B cell (primary cell): ENCODE data around the gene PLCB3. TPM values are rescaled to one million over a fixed set of nuclear protein-coding genes. Genes with fewer than 3 reads are reported as not detected.

ENCODE experiments used
- ATAC-seq: fragments of 200-7000 bp; cut with Tn5 transposase; one replicate; pipeline ENCODE4 v1.10.0; 2021; ENCODE audit warnings: low read depth, mild to moderate bottlenecking, moderate number of reproducible peaks, moderate library complexity
- CTCF ChIA-PET: fragments of 350-600 bp; sonication (Branson Sonifier 250); formaldehyde crosslinking; loops from one replicate; lab custom pipeline; 2021; ENCODE audit warnings: antibody characterized with exemption, inconsistent platforms; lab: Charles Lee
- POLR2A ChIA-PET: fragments of 350-600 bp; sonication (Branson Sonifier 250); formaldehyde crosslinking; loops from one replicate; lab custom pipeline; 2021; ENCODE audit warnings: antibody characterized with exemption; lab: Charles Lee
- DNase-seq: peaks from one replicate; pipeline ENCODE4 v3.0.0; 2013
- H2AFZ ChIP-seq: 2 replicates; pipeline ENCODE4 v1.6.1; 2012; ENCODE audit warnings: mild to moderate bottlenecking, low read depth, low read length; ENCODE audit not compliant: insufficient read depth, poor library complexity, severe bottlenecking
- H3K27ac ChIP-seq, 2 donors: 1 replicate in 1 of 2; 2 replicates in 1 of 2; pipeline ENCODE4 v1.5.1; 2012 to 2013; ENCODE audit warnings: low read length in 2 of 2, mild to moderate bottlenecking in 2 of 2, moderate library complexity in 1 of 2
- H3K27me3 ChIP-seq, 4 experiments: fragments of 200-600 bp in 1 of 4; sonication (generic) in 1 of 4; replicated peaks in 1 of 4; 1 replicate in 2 of 4; 2 replicates in 2 of 4; pipeline versions ENCODE4 v1.6.1 to v1.7.0; 2013 to 2016; ENCODE audit warnings: low read length in 3 of 4, mild to moderate bottlenecking in 2 of 4, mixed read lengths in 1 of 4, moderate library complexity in 1 of 4; ENCODE audit not compliant: insufficient read depth in 4 of 4, control insufficient read depth in 3 of 4; ENCODE audit errors: control extremely low read depth in 1 of 4
- H3K36me3 ChIP-seq, 2 experiments: replicated peaks in 1 of 2; 1 replicate in 1 of 2; 2 replicates in 1 of 2; pipeline versions ENCODE4 v1.6.1 to v1.7.1; 2013; ENCODE audit warnings: low read length in 1 of 2; ENCODE audit not compliant: insufficient read depth in 2 of 2, control insufficient read depth in 1 of 2; ENCODE audit errors: control extremely low read depth in 1 of 2, extremely low read depth in 1 of 2
- H3K4me1 ChIP-seq, 2 donors: fragments of 200-600 bp in 1 of 2; sonication (generic) in 1 of 2; 1 replicate in 1 of 2; 2 replicates in 1 of 2; pipeline versions ENCODE4 v1.5.1 to v1.6.1; 2013 to 2017; ENCODE audit warnings: low read length in 2 of 2; ENCODE audit not compliant: control insufficient read depth in 2 of 2, insufficient read depth in 2 of 2
- H3K4me2 ChIP-seq: replicated peaks from 2 replicates; pipeline ENCODE3; 2012; ENCODE audit warnings: mild to moderate bottlenecking, low read depth, low read length; ENCODE audit not compliant: poor library complexity, severe bottlenecking
- H3K4me3 ChIP-seq, 5 experiments: fragments of 200-600 bp in 1 of 5; sonication (generic) in 1 of 5; 1 replicate in 3 of 5; 2 replicates in 2 of 5; pipeline versions ENCODE4 v1.5.1 to v1.7.0; 2011 to 2016; ENCODE audit warnings: low read length in 4 of 5, mild to moderate bottlenecking in 4 of 5, low read depth in 2 of 5, control low read depth in 1 of 5, moderate library complexity in 1 of 5; ENCODE audit not compliant: insufficient read depth in 1 of 5; ENCODE audit errors: control extremely low read depth in 1 of 5, extremely low read depth in 1 of 5
- H3K79me2 ChIP-seq: fragments of 200-600 bp; sonication (generic); one replicate; pipeline ENCODE4 v1.6.0; 2016; ENCODE audit warnings: low read length; ENCODE audit not compliant: control insufficient read depth, insufficient read depth
- H3K9ac ChIP-seq: fragments of 200-600 bp; sonication (generic); 2 replicates; pipeline ENCODE4 v1.6.1; 2017; ENCODE audit warnings: mild to moderate bottlenecking, low read length, moderate library complexity
- H3K9me3 ChIP-seq, 3 donors: one replicate each; pipeline versions ENCODE4 v1.6.1 to v1.7.1; 2013; ENCODE audit warnings: low read length in 2 of 3; ENCODE audit not compliant: control insufficient read depth in 2 of 3, insufficient read depth in 1 of 3; ENCODE audit errors: control extremely low read depth in 1 of 3
- H4K20me1 ChIP-seq: 2 replicates; pipeline ENCODE4 v1.6.0; 2012; ENCODE audit warnings: mild to moderate bottlenecking, low read length; ENCODE audit not compliant: insufficient read depth, control insufficient read depth, poor library complexity, severe bottlenecking
- H3K27ac Mint-ChIP-seq: one replicate; pipeline ENCODE4 v1.8.0; 2021; ENCODE audit warnings: mixed read lengths
- H3K27me3 Mint-ChIP-seq: one replicate; pipeline ENCODE4 v1.8.0; 2021; ENCODE audit warnings: mixed read lengths
- H3K4me1 Mint-ChIP-seq: one replicate; pipeline ENCODE4 v1.8.0; 2021; ENCODE audit warnings: mixed read lengths
- H3K4me3 Mint-ChIP-seq: one replicate; pipeline ENCODE4 v1.8.0; 2021; ENCODE audit warnings: mixed read lengths
- H3K9me3 Mint-ChIP-seq: one replicate; pipeline ENCODE4 v1.8.0; 2022; ENCODE audit warnings: mixed read lengths; ENCODE audit not compliant: insufficient read depth
- CTCF ChIP-seq: fragments of 200-600 bp; IDR thresholded peaks from one replicate; pipeline ENCODE4 v1.8.0; 2022; ENCODE audit warnings: antibody characterized with exemption, mild to moderate bottlenecking
- EZH2 ChIP-seq: IDR thresholded peaks from 2 replicates; pipeline ENCODE4 v1.6.1; 2012; ENCODE audit warnings: borderline replicate concordance, low read depth, mild to moderate bottlenecking, moderate library complexity, low read length; ENCODE audit not compliant: insufficient read depth, poor library complexity, severe bottlenecking
- WGBS: methylation state at CpG from one replicate; pipeline ENCODE4 v1.1.5; 2013; ENCODE audit warnings: missing lambda C conversion rate; ENCODE audit not compliant: insufficient coverage; 5-methylcytosine and 5-hydroxymethylcytosine counted together
- intact Hi-C: fragments of 100-400 bp; cut with micrococcal nuclease; formaldehyde crosslinking; loops from one replicate; pipeline ENCODE4 v1.10.0; 2022
- polyA plus RNA-seq: library from polyadenylated mRNA; depleted of rRNA; stranded (reverse); fragments of >200 nt; gene quantifications from 2 replicates; pipeline ENCODE4 v1.2.3, GENCODE V29; 2012
- total RNA-seq, 2 donors: library from RNA; stranded (reverse); fragments of 120-200 nt in 1 of 2; gene quantifications; 1 replicate in 1 of 2; 2 replicates in 1 of 2; pipeline versions ENCODE4 v1.2.3 to v1.2.4, GENCODE V29; 2013 to 2022

Gene PLCB3
- total and polyA plus RNA-seq, 2 donors (not counting 1 experiment from before 2014, with no cell fraction given): 3.0 to 8.1 TPM

DNA sequence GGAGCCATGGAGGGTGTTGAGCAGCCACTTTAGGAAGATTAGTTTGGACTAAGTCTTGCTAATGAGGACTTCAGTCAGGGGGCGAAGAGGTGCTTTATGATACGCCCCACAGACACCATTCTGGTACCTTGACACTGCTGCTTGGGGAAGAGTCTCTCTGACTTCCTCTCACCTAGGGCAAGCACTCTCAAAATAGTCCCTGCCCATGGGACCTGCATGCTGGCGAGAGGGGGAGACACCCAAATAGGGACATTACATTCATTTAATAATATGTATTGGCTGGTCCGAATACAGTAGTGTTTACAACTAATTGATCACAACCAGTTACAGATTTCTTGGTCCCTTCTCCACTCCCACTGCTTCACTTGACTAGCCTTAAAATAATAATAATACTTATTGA, 44.4 kb downstream of the PLCB3 start:
- WGBS: 67% methylated on average over 1 of the region's 4 CpGs
- ATAC-seq (no peak), DNase-seq (no peak)
- POLR2A ChIA-PET: interaction anchor here (0.7 kb wide), 1 partner anchor 1279 kb away, joined by 10 read pairs; no protein-coding TSS in a partner anchor
- Histone ChIP-seq H3K79me2 (no peaks in the 10 kb centered on the region), H3K27ac (no peak overlapping the region), H3K9ac (no peak overlapping the region), H3K4me3 (no peak overlapping the region), H3K4me1 (peaks cover 28 to 56% of the 10 kb centered on the region in 2 donors), H3K36me3 (no peaks in the 10 kb centered on the region), H4K20me1 (peaks cover 26% of the 10 kb centered on the region), H2AFZ (no peak overlapping the region), H3K4me2 (no peak overlapping the region), H3K9me3 (peaks cover 0 to 32% (median 0%) of the 10 kb centered on the region in 3 donors), H3K27me3 (peaks cover 0 to 91% (median 66%) of the 10 kb centered on the region in 4 experiments)
- peaks cover 59% of the 10 kb centered on the region for H3K27me3 Mint-ChIP-seq
- intact Hi-C loops: no loop called here
- H3K27ac Mint-ChIP-seq: no peak overlapping the region
- H3K4me3 Mint-ChIP-seq: no peak overlapping the region
- H3K4me1 Mint-ChIP-seq: peaks cover 22% of the 10 kb centered on the region
- no peaks in the 10 kb centered on the region for H3K9me3 Mint-ChIP-seq
- CTCF ChIA-PET: interaction anchor here (0.5 kb wide), 1 partner anchor 1728 kb away, joined by 3 read pairs; no protein-coding TSS in a partner anchor
- TF ChIP-seq CTCF (no peak), EZH2 (no peak)

GRCh38 chr11:64296236-64296635, 44.9 kb downstream of the PLCB3 start:
- intact Hi-C loops: no loop called here
- Histone ChIP-seq H3K9me3 (peaks cover 0 to 30% (median 0%) of the 10 kb centered on the region in 3 donors), H4K20me1 (peaks cover 25% of the 10 kb centered on the region), H3K9ac (no peak overlapping the region), H3K4me3 (no peak overlapping the region), H3K4me1 (peaks cover 31 to 54% of the 10 kb centered on the region in 2 donors), H3K27me3 (peaks cover 0 to 91% (median 66%) of the 10 kb centered on the region in 4 experiments), H3K36me3 (no peaks in the 10 kb centered on the region), H3K4me2 (no peak overlapping the region), H3K79me2 (no peaks in the 10 kb centered on the region), H2AFZ (no peak overlapping the region), H3K27ac (no peak overlapping the region)
- TF ChIP-seq EZH2 (no peak), CTCF (no peak)
- POLR2A ChIA-PET: interaction anchor here (0.6 kb wide), 1 partner anchor 435 kb away, joined by 6 read pairs; no protein-coding TSS in a partner anchor
- Mint-ChIP-seq H3K27me3 (peaks cover 61% of the 10 kb centered on the region), H3K27ac (no peak overlapping the region), H3K4me1 (peaks cover 24% of the 10 kb centered on the region), H3K4me3 (no peak overlapping the region), H3K9me3 (no peaks in the 10 kb centered on the region)
- DNase-seq: no peak
- no peak for ATAC-seq
- WGBS: 57% methylated on average over 1 of the region's 1 CpG
- CTCF ChIA-PET: interaction anchor here (1.7 kb wide), 1 partner anchor 91 kb away, joined by 5 read pairs; no protein-coding TSS in a partner anchor
